HFFc6 (cell line): ENCODE data around the gene ANKRD34B. TPM values are rescaled to one million over a fixed set of nuclear protein-coding genes. Genes with fewer than 3 reads are reported as not detected.

ENCODE experiments used
- DNase-seq: peaks from one replicate; pipeline ENCODE4 v3.0.0-alpha.2; 2018
- H3K27ac Mint-ChIP-seq: 2 replicates; pipeline ENCODE4 v1.8.0; 2020; ENCODE audit warnings: mild to moderate bottlenecking, mixed read lengths
- H3K27me3 Mint-ChIP-seq: 2 replicates; pipeline ENCODE4 v1.8.0; 2021; ENCODE audit warnings: mild to moderate bottlenecking, moderate library complexity, mixed read lengths; ENCODE audit not compliant: insufficient read depth
- H3K36me3 Mint-ChIP-seq: 2 replicates; pipeline ENCODE4 v1.8.0; 2021; ENCODE audit warnings: low read depth, mixed read lengths
- H3K4me1 Mint-ChIP-seq: 2 replicates; pipeline ENCODE4 v1.8.0; 2020; ENCODE audit warnings: low read depth, mixed read lengths
- H3K4me3 Mint-ChIP-seq: 2 replicates; pipeline ENCODE4 v1.8.0; 2020; ENCODE audit warnings: mild to moderate bottlenecking, moderate library complexity, mixed read lengths
- H3K9me3 Mint-ChIP-seq: 2 replicates; pipeline ENCODE4 v1.8.0; 2020; ENCODE audit warnings: mild to moderate bottlenecking, mixed read lengths
- long read RNA-seq: library from polyadenylated mRNA; unstranded; transcript quantifications from one replicate; pipeline ENCODE4 v2.0.0, GENCODE V29; 2019
- total RNA-seq, 6 experiments: library from RNA; stranded (reverse); fragmentation: NEBNext Ultra II Directional; extraction: Animal tissue kit (Norgen Biotek cat#: 25700); gene quantifications; 2 replicates in 1 of 6; 3 replicates in 5 of 6; pipeline ENCODE4 v1.2.3, GENCODE V29; 2021
- TF ChIP-seq, protein P1 (sequence below): fragments of 200-600 bp; sonication (generic); IDR thresholded peaks from 2 replicates; pipeline ENCODE4 v1.5.0; 2021; ENCODE audit warnings: antibody characterized with exemption, mild to moderate bottlenecking

The ANKRD34B gene
- total RNA-seq: not detected
- long read RNA-seq: 0 reads

DNA sequence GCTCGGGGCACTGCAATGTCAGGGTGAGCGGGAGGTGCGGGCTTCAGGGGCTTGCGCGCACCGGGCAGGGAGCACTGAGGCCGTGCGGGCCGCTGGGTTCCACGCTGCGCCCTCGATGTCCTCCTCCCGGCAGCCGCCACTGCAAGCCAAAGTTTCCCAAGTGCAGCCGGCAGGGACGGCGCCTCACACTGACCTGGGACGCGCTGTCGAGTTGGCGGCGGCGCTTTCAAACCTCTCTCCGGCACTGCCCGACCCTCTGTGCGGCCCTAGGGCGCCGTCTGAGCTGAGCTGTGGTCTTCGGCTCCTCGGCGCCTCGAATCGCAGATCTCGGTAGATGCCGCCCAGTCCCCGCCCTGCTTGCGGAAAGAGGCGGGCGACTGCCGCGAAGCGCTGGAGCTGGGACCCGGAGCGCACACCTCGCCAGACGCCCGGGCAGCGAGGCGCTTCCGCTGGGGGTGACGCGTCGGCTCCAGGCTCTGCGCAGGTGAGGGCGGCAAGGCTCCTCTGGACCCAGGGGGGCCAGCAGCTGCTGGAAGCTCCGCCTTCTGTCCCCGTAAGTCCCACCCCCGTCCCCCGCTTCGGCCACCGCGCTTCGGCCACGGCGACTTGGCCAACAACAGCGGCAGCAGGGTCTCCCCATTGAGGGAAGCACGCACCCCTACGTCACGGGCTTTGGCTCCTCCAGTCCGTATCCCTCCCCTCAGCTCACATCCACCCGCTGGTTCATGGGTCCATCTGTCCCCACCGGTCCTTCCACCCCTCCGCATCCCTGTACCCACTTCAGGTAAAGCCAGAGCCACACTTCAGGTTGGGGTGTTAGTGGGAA, at the start of gene ANKRD34B:
ANKRD34B (minus strand) TSS at position 320 of the 826 bp plus-strand sequence. CDS start 10,261 bp downstream, outside the sequence.
- Mint-ChIP-seq H3K4me3 (no peak within 1 kb of the TSS), H3K27ac (no peak within 1 kb of the TSS), H3K4me1 (0 out of 2 replicates have a peak, but pooled peaks cover 6% of the 10 kb centered on the region), H3K9me3 (no peaks in the 10 kb centered on the region), H3K27me3 (peaks cover 31% of the 10 kb centered on the region), H3K36me3 (no peaks in the 10 kb centered on the region)
- TF ChIP-seq, protein P1, sequence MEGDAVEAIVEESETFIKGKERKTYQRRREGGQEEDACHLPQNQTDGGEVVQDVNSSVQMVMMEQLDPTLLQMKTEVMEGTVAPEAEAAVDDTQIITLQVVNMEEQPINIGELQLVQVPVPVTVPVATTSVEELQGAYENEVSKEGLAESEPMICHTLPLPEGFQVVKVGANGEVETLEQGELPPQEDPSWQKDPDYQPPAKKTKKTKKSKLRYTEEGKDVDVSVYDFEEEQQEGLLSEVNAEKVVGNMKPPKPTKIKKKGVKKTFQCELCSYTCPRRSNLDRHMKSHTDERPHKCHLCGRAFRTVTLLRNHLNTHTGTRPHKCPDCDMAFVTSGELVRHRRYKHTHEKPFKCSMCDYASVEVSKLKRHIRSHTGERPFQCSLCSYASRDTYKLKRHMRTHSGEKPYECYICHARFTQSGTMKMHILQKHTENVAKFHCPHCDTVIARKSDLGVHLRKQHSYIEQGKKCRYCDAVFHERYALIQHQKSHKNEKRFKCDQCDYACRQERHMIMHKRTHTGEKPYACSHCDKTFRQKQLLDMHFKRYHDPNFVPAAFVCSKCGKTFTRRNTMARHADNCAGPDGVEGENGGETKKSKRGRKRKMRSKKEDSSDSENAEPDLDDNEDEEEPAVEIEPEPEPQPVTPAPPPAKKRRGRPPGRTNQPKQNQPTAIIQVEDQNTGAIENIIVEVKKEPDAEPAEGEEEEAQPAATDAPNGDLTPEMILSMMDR: no peak
- no peak for DNase-seq

GRCh38 chr5:80619086-80619485, 49.0 kb upstream of the ANKRD34B start:
- Mint-ChIP-seq H3K9me3 (no peaks in the 10 kb centered on the region), H3K36me3 (no peaks in the 10 kb centered on the region), H3K4me3 (no peak overlapping the region), H3K27me3 (no peaks in the 10 kb centered on the region; the same call in 1 of the 2 replicates), H3K27ac (no peak overlapping the region), H3K4me1 (peaks cover 9% of the 10 kb centered on the region)
- no peak for DNase-seq
- TF ChIP-seq, protein P1: no peak

DNA sequence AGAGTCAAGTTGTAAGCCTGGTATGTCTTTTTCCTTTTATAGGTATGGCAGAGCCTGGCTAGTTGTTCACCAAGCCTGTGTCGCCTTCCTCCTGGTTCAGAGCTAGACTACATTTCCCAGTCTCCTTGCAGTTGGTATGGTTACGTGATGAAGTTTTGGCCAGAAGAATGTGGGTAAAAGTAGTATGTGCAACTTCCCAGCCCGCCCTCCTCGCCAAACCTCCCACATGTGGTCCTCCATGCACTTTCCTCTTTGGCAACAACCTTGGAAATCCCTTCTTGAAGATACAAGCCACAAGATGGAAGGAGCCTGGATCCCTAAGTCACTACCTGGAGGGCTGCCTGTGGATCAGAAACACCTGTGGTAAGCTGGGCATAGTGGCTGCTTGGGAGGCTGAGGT, 48.4 kb upstream of the ANKRD34B start:
- H3K36me3 Mint-ChIP-seq: no peaks in the 10 kb centered on the region
- no peak overlapping the region for H3K4me3 Mint-ChIP-seq
- DNase-seq: no peak
- no peaks in the 10 kb centered on the region; the same call in 1 of the 2 replicates for H3K27me3 Mint-ChIP-seq
- peaks cover 9% of the 10 kb centered on the region for H3K4me1 Mint-ChIP-seq
- no peak overlapping the region for H3K27ac Mint-ChIP-seq
- TF ChIP-seq, protein P1: no peak
- H3K9me3 Mint-ChIP-seq: no peaks in the 10 kb centered on the region

DNA sequence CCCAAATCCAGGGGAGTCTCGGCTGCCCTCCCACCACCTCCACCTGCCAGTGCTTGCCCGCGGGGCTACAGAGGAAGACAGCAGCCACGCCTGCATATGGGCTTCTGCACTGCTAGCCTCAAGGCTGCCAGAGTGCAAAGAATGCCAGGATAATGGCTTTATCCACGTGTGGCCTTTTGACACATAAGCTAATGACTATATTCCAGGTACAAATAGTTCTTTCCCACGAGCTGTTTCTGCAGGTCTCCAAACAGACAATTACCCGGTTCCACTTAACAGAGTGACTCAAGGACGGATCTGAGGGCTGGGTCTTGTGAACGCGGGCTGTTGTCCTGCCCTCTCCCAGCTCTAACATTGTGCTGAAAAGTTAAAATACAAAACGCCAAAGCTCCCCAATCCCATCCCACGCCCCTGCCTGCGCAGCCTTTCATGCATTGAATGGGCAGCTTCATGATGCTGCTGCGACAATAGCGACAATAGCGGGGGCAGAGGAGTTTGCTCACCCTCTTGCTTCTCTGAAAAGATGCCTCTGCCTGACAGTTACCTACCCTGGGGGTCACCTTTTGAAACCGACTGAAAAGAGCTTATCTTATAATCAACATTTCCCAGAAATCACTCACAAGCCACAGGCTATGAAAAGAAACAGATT, 45.3 kb upstream of the ANKRD34B start:
- H3K9me3 Mint-ChIP-seq: no peaks in the 10 kb centered on the region
- H3K27ac Mint-ChIP-seq: no peak overlapping the region
- peaks cover 6% of the 10 kb centered on the region for H3K4me1 Mint-ChIP-seq
- H3K36me3 Mint-ChIP-seq: no peaks in the 10 kb centered on the region
- no peak for DNase-seq
- H3K4me3 Mint-ChIP-seq: no peak overlapping the region
- H3K27me3 Mint-ChIP-seq: peaks cover 1% of the 10 kb centered on the region; the same call in 1 of the 2 replicates
- TF ChIP-seq, protein P1: no peak

DNA sequence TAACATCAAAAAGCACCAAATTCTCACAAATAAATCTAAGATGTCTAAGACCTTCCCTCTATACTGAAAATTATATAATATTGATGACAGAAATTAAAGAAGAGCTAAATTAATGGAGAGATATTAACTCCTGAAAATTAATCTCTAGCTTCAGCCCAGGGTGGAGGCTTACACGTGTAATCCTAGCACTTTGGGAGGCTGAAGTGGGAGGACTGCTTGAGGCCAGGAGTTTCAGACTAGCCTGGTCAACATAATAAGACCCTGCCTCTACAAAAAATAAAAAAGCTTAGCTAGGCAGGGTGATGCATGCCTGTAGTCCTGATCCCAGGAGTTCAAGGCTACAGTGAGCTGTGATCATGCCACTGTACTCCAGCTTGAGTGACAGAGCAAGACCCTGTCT, 39.6 kb upstream of the ANKRD34B start:
- Mint-ChIP-seq H3K36me3 (no peaks in the 10 kb centered on the region), H3K27me3 (peaks cover 1% of the 10 kb centered on the region; the same call in 1 of the 2 replicates), H3K9me3 (no peaks in the 10 kb centered on the region), H3K4me1 (no peaks in the 10 kb centered on the region), H3K27ac (no peak overlapping the region), H3K4me3 (no peak overlapping the region)
- no peak for DNase-seq
- TF ChIP-seq, protein P1: no peak
